Mesendoderm (in vitro differentiated cells): ENCODE results near the gene RIPK3.
A peak's percentile ranks its signal among the peaks of the same experiment; 100 is the strongest.
"Not testable (repeated sequence)": the region's sequence is repeated elsewhere in the genome, so short reads cannot be mapped to it uniquely, and the experiment has no call there.

ENCODE experiments used
- DNase-seq: peaks from one replicate; pipeline ENCODE4 v3.0.0; 2013
- H2AK5ac ChIP-seq: 2 replicates; pipeline ENCODE4 v1.6.1; 2013; ENCODE audit warnings: low read length, inconsistent platforms
- H2BK120ac ChIP-seq: 2 replicates; pipeline ENCODE4 v1.6.1; 2013; ENCODE audit warnings: low read depth, mild to moderate bottlenecking, low read length, moderate library complexity, mixed read lengths
- H2BK15ac ChIP-seq: replicated peaks from 2 replicates; pipeline ENCODE4 v1.6.1; 2013; ENCODE audit warnings: low read depth, mild to moderate bottlenecking, moderate library complexity
- H2BK5ac ChIP-seq: 2 replicates; pipeline ENCODE4 v1.6.1; 2013; ENCODE audit warnings: low read length, inconsistent platforms
- H3K18ac ChIP-seq: 2 replicates; pipeline ENCODE4 v1.6.1; 2013; ENCODE audit warnings: mild to moderate bottlenecking, low read length, mixed read lengths
- H3K23ac ChIP-seq: one replicate; pipeline ENCODE4 v1.6.1; 2013; ENCODE audit warnings: low read length
- H3K27ac ChIP-seq: 2 replicates; pipeline ENCODE4 v1.5.1; 2013; ENCODE audit warnings: low read depth, mild to moderate bottlenecking, inconsistent platforms, low read length, moderate library complexity
- H3K27me3 ChIP-seq: 2 replicates; pipeline ENCODE4 v1.6.1; 2013; ENCODE audit warnings: low read length, control low read depth, mild to moderate bottlenecking, inconsistent platforms; ENCODE audit not compliant: insufficient read depth, poor library complexity
- H3K36me3 ChIP-seq: 2 replicates; pipeline ENCODE4 v1.6.1; 2013; ENCODE audit warnings: low read length, inconsistent platforms; ENCODE audit not compliant: control insufficient read depth, insufficient read depth
- H3K4ac ChIP-seq: one replicate; pipeline ENCODE4 v1.6.1; 2013; ENCODE audit warnings: low read depth, mild to moderate bottlenecking, low read length, moderate library complexity
- H3K4me1 ChIP-seq: 2 replicates; pipeline ENCODE4 v1.6.1; 2013; ENCODE audit warnings: low read depth, low read length, inconsistent platforms; ENCODE audit not compliant: control insufficient read depth
- H3K4me2 ChIP-seq: 2 replicates; pipeline ENCODE4 v1.6.1; 2013; ENCODE audit warnings: low read length
- H3K4me3 ChIP-seq: 2 replicates; pipeline ENCODE4 v1.5.1; 2013; ENCODE audit warnings: mild to moderate bottlenecking, low read length
- H3K56ac ChIP-seq: one replicate; pipeline ENCODE4 v1.6.1; 2013; ENCODE audit warnings: low read length
- H3K79me1 ChIP-seq: 2 replicates; pipeline ENCODE4 v1.6.1; 2013; ENCODE audit warnings: low read length, inconsistent platforms
- H3K79me2 ChIP-seq: 2 replicates; pipeline ENCODE4 v1.6.1; 2013; ENCODE audit warnings: mild to moderate bottlenecking, low read length; ENCODE audit not compliant: control insufficient read depth, insufficient read depth
- H3K9ac ChIP-seq: 2 replicates; pipeline ENCODE4 v1.6.1; 2013; ENCODE audit warnings: low read length, inconsistent platforms
- H4K5ac ChIP-seq: one replicate; pipeline ENCODE4 v1.6.1; 2013; ENCODE audit warnings: low read length
- H4K8ac ChIP-seq: one replicate; pipeline ENCODE4 v1.6.1; 2013; ENCODE audit warnings: low read depth, mild to moderate bottlenecking, control low read depth, low read length, moderate library complexity
- WGBS: extraction: QIAGEN DNeasy Blood & Tissue Kit; methylation state at CpG from one replicate; pipeline ENCODE4 v1.1.7; 2013; ENCODE audit warnings: low lambda C conversion rate, missing lambda C conversion rate; ENCODE audit not compliant: insufficient coverage; ENCODE audit errors: extremely low coverage; 5-methylcytosine and 5-hydroxymethylcytosine counted together

RIPK3 gene

GRCh38 chr14:24372701-24373416 lies 33.1 kb upstream of the RIPK3 start:
- no peak for DNase-seq
- H2BK15ac ChIP-seq = no peak overlapping the region
- no peak overlapping the region for H3K18ac ChIP-seq
- H3K56ac ChIP-seq = no peak overlapping the region
- H2BK5ac ChIP-seq = no peak overlapping the region
- no peak overlapping the region for H3K4me3 ChIP-seq
- H3K27me3 ChIP-seq = no peaks in the 10 kb centered on the region
- no peak overlapping the region for H2AK5ac ChIP-seq
- no peak overlapping the region for H3K4me2 ChIP-seq
- no peak overlapping the region for H4K8ac ChIP-seq
- no peak overlapping the region for H2BK120ac ChIP-seq
- H3K4ac ChIP-seq = no peak overlapping the region
- H3K36me3 ChIP-seq = no peaks in the 10 kb centered on the region
- WGBS = no CpG with 5 or more reads among the region's 12 CpGs
- no peak overlapping the region for H3K23ac ChIP-seq
- no peaks in the 10 kb centered on the region for H3K79me2 ChIP-seq
- no peaks in the 10 kb centered on the region for H3K79me1 ChIP-seq
- H3K9ac ChIP-seq = no peak overlapping the region
- peaks cover 7% of the 10 kb centered on the region for H3K4me1 ChIP-seq
- no peak overlapping the region for H3K27ac ChIP-seq
- no peak overlapping the region for H4K5ac ChIP-seq

GRCh38 chr14:24371605-24372004 lies 31.8 kb upstream of the RIPK3 start:
- H3K56ac ChIP-seq, H3K36me3 ChIP-seq: not testable (repeated sequence)
- WGBS = no CpG with 5 or more reads among the region's 3 CpGs

GRCh38 chr14:24370748-24371147 lies 31.0 kb upstream of the RIPK3 start:
- H3K18ac ChIP-seq = no peak overlapping the region
- no peak overlapping the region for H3K56ac ChIP-seq
- no peaks in the 10 kb centered on the region for H3K27me3 ChIP-seq
- no peaks in the 10 kb centered on the region for H3K79me1 ChIP-seq
- no peak overlapping the region for H4K5ac ChIP-seq
- H3K23ac ChIP-seq = no peak overlapping the region
- H3K9ac ChIP-seq = no peak overlapping the region
- H3K36me3 ChIP-seq = no peaks in the 10 kb centered on the region
- H2BK5ac ChIP-seq = no peak overlapping the region
- H3K4me3 ChIP-seq = no peak overlapping the region
- no peak overlapping the region for H2BK15ac ChIP-seq
- no peak for DNase-seq
- H2AK5ac ChIP-seq = no peak overlapping the region
- H4K8ac ChIP-seq = no peak overlapping the region
- peaks cover 5% of the 10 kb centered on the region for H3K4me1 ChIP-seq
- WGBS = no CpG with 5 or more reads among the region's 1 CpG
- H3K4ac ChIP-seq = no peak overlapping the region
- H3K79me2 ChIP-seq = no peaks in the 10 kb centered on the region
- H2BK120ac ChIP-seq = no peak overlapping the region
- H3K4me2 ChIP-seq = no peak overlapping the region
- H3K27ac ChIP-seq = no peak overlapping the region

More at GRCh38 chr14:24371605-24372004, 31.8 kb upstream of the RIPK3 start:
- H2BK120ac ChIP-seq, H3K9ac ChIP-seq, H2AK5ac ChIP-seq, H3K18ac ChIP-seq, H3K4ac ChIP-seq, H3K79me2 ChIP-seq, H2BK15ac ChIP-seq, H3K4me3 ChIP-seq, H4K8ac ChIP-seq, DNase-seq, H3K79me1 ChIP-seq, H4K5ac ChIP-seq, H3K27ac ChIP-seq, H3K23ac ChIP-seq, H3K27me3 ChIP-seq, H3K4me1 ChIP-seq, H2BK5ac ChIP-seq, H3K4me2 ChIP-seq: not testable (repeated sequence)

DNA sequence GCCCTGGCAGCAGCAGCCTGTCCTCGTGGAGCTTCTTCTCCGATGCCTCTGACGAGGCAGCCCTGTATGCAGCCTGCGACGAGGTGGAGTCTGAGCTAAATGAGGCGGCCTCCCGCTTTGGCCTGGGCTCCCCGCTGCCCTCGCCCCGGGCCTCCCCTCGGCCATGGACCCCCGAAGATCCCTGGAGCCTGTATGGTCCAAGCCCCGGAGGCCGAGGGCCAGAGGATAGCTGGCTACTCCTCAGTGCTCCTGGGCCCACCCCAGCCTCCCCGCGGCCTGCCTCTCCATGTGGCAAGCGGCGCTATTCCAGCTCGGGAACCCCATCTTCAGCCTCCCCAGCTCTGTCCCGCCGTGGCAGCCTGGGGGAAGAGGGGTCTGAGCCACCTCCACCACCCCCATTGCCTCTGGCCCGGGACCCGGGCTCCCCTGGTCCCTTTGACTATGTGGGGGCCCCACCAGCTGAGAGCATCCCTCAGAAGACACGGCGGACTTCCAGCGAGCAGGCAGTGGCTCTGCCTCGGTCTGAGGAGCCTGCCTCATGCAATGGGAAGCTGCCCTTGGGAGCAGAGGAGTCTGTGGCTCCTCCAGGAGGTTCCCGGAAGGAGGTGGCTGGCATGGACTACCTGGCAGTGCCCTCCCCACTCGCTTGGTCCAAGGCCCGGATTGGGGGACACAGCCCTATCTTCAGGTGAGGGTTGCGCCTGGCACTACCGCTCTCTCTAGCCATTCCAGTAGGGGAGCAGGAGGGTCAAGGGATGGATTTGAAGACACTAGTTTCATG lies 30.3 kb upstream of the RIPK3 start:
- H3K79me2 ChIP-seq = no peaks in the 10 kb centered on the region
- H3K4me2 ChIP-seq = no peak overlapping the region
- no peak overlapping the region for H3K4me3 ChIP-seq
- no peak overlapping the region for H2BK15ac ChIP-seq
- H3K79me1 ChIP-seq = no peaks in the 10 kb centered on the region
- no peak overlapping the region for H3K56ac ChIP-seq
- H4K5ac ChIP-seq = no peak overlapping the region
- H3K36me3 ChIP-seq = no peaks in the 10 kb centered on the region
- no peak overlapping the region for H3K18ac ChIP-seq
- H2BK5ac ChIP-seq = no peak overlapping the region
- no CpG with 5 or more reads among the region's 32 CpGs for WGBS
- no peak overlapping the region for H3K23ac ChIP-seq
- no peak overlapping the region for H2BK120ac ChIP-seq
- no peaks in the 10 kb centered on the region for H3K27me3 ChIP-seq
- H4K8ac ChIP-seq = no peak overlapping the region
- H3K9ac ChIP-seq = no peak overlapping the region
- peaks cover 5% of the 10 kb centered on the region for H3K4me1 ChIP-seq
- H3K4ac ChIP-seq = no peak overlapping the region
- DNase-seq = no peak
- no peak overlapping the region for H2AK5ac ChIP-seq
- no peak overlapping the region for H3K27ac ChIP-seq

DNA sequence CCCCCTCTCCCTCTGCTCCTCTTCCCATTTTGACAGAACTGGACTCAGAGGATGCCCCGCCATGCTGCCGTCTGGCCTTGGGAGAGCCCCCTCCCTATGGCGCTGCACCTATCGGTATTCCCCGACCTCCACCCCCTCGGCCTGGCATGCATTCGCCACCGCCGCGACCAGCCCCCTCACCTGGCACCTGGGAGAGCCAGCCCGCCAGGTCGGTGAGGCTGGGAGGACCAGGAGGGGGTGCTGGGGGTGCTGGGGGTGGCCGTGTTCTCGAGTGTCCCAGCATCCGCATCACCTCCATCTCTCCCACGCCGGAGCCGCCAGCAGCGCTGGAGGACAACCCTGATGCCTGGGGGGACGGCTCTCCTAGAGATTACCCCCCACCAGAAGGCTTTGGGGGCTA lies 29.7 kb upstream of the RIPK3 start:
- Histone ChIP-seq H3K36me3 (no peaks in the 10 kb centered on the region), H3K23ac (no peak overlapping the region), H2BK15ac (no peak overlapping the region), H4K5ac (no peak overlapping the region), H3K27me3 (no peaks in the 10 kb centered on the region), H3K18ac (no peak overlapping the region), H3K9ac (no peak overlapping the region), H3K4me3 (no peak overlapping the region), H2BK120ac (no peak overlapping the region), H3K79me1 (no peaks in the 10 kb centered on the region), H3K79me2 (no peaks in the 10 kb centered on the region), H4K8ac (no peak overlapping the region), H3K27ac (no peak overlapping the region), H2BK5ac (no peak overlapping the region), H3K56ac (peak overlapping the region; percentile 81), H2AK5ac (no peak overlapping the region), H3K4me2 (no peak overlapping the region), H3K4me1 (peaks cover 5% of the 10 kb centered on the region), H3K4ac (no peak overlapping the region)
- no CpG with 5 or more reads among the region's 20 CpGs for WGBS
- DNase-seq = no peak
